GM19324 (cell line): ENCODE measurements around the gene LRRC18.

ENCODE experiments used
- ATAC-seq: cut with Tn5 transposase; IDR thresholded peaks from one replicate; pipeline ENCODE4 v1.9.1; 2021; ENCODE audit warnings: mild to moderate bottlenecking, moderate library complexity; ENCODE audit not compliant: unreplicated experiment, low FRiP score

The LRRC18 gene

GRCh38 chr10:48923748-48924147 lies 15.9 kb downstream of the LRRC18 start:
- no peak for ATAC-seq

DNA sequence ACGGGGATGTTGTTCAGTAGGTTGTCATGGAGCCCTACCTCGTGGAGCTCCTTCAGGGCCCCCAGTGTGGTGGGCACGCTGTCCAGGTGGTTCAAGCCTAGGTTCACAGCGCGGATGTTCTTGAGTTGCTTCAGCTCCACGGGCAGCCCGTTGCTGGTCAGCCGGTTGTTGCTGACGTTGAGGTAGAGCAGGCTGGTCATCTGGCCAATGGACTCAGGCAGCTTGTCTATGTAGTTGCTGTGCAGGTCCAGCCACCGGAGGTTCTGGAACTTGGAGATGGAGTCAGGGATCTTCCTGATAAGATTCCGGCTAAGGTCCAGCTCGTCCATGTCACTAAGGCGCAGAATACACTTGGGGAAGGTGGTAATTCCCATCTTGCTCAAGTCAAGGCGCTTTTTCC lies 26.0 kb downstream of the LRRC18 start:
- no peak for ATAC-seq

DNA sequence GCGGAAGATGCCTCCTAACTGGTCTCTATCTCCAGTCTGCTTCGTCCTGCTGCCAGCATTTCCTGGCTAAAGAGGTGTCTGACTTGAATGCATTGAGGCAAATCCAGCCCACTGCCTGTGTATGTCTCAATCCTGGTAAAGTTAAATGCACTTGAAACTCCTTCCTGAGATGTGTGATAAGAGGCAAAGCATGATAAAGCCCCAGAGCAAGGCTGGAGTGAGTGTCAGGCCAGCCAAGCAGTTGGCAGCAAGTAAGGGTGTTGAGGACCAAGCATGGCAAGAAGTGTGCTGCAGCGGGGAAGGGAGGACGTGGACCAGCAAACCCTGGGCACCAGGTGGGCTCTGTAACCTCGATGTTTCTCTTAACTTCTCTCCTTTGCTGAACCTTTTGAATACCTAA lies 29.1 kb downstream of the LRRC18 start:
- ATAC-seq, result no peak

DNA sequence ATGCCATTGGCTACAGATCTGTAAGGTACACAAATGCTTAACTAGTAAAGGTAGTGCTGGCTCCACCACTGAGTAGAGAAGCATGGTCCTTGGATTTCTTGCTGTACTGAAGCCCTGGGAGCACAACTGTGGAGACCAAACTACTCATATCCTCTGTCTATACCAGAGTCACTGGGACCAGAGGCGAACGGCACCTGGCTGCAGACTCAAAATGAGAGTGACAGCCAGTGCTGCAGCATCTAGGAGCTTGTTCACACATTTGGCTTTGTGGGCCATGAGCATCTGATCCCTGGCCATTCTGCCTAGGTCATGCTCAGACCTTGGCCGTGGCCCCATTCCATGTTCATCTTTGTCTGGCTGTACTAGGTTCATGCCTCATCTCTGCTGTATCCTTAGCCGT lies 31.9 kb downstream of the LRRC18 start:
- no peak for ATAC-seq

DNA sequence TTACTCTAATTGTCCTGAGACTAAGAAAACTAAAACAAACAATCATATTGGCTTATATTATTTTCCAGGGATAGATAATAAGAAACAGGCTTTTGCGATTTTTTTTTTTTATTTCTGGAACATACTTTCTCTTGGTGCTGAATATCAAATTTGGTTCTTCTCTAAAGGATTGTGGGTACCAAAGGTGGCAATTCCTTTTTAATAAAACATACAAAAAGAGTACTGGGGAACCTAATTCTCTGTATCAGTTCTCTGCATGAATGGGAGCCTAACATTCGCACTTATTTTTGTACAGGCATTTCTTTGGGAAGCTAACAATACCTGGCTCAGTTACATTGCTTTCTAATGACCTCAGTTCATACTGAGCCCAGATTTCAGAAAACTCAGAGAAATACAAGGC lies 32.8 kb downstream of the LRRC18 start:
- no peak for ATAC-seq

DNA sequence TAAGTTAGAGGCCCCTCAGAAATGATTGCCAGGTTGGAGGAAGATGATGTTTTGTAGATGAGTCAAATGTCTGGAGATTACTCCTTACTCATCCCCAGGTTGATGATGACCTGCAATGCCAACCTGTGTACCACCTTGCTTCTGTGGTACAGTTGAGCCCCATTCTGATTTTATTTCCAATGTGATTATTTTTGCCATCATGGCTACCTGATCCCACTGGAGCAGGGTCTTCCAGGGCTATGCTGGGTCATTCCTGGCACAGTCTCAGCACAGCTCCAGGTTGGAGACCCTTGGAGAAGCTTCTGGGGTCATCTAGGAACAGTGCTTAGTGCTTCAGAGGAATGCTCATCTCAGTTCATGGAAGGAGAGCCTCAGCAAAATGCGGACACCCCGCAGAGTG lies 34.3 kb downstream of the LRRC18 start:
- no peak for ATAC-seq

DNA sequence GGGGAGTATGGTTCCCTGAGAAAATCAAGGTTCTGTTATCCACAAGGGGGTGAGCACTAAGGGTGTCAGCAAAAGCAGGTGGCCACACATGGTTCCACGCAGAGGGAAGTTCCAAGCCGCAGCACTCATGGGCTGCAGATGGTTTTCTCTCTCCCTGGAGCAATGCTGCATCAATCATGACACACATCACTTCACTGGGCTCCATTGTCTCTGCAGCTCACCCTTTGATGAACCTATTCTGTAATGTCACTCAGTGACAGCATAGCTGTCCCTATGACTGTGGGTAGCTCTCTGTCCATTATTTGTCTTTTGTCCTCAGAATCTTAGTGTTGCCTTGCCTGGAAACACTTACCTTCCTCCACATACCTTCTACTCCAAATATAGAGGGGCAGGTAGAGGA lies 34.8 kb downstream of the LRRC18 start:
- no peak for ATAC-seq

GRCh38 chr10:48903151-48903550 lies 36.5 kb downstream of the LRRC18 start:
- no peak for ATAC-seq

DNA sequence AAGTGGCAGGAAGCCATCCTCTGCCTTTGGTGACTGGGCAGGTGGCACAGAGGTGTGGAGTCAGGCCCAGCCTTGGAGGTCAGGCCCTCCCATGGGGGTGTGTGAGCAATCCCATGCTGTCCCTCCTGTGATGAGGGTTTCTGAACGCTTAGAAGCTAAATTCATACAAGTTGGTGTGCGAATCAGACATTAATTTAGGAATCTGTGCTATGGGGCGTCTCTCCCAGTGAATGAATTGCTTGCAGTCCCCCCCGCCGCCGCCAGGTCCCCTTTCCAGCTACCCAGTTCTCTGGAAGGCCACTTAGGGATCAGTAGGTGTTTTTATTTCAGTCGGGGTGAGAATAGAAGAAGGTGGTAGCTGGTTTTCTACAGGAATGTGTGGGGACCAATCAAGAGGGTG lies 37.5 kb downstream of the LRRC18 start:
- ATAC-seq, result no peak

- no peak for ATAC-seq
Measured at GRCh38 chr10:48901319-48901718, 38.3 kb downstream of the LRRC18 start.

- no peak for ATAC-seq
Measured at GRCh38 chr10:48900371-48900801, 39.3 kb downstream of the LRRC18 start.

DNA sequence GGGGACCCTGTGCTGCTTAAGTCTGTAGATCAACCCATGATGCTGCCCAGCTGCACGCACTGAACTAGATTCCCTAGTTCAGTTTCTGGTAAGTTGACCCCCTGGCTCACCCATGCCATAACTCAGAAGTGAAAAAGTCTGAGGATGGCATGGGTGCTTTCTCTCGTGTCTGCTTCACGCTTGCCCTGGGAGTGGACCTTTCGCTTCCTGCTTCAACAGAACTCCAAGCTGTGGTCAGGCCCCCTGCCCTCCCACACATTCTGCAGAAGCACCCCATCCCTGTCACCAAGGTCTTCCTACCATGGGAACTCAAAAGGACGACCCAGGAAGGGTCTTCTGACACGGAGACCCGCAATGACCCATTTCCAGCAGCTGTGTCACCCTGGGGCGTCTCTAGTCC lies 39.9 kb downstream of the LRRC18 start:
- ATAC-seq, result no peak

DNA sequence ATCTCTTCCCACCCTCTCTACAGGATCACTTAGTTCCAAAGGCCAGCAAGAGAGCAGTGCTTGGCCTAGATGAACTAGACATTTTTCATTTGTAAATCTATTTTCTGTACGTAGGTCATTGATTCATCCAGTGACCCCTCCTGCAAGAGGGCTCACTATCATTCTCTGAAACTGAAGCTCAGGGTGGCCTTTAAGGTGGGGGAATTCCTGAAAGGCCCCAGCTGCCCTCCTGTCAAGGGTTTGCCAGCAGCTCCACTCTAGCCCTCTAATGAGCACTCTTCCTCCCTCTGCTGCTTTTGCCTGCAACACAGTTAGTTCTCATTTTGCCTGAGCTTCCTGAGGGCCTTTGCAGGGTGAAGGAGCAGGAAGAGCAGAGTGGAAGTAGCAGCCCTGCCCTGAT lies 41.2 kb downstream of the LRRC18 start:
- ATAC-seq, result no peak

- ATAC-seq, result no peak
Measured at GRCh38 chr10:48897441-48897790, 42.2 kb downstream of the LRRC18 start.

- no peak for ATAC-seq
Measured at GRCh38 chr10:48896756-48897440, 42.7 kb downstream of the LRRC18 start.

- no peak for ATAC-seq
Measured at GRCh38 chr10:48895803-48896195, 43.8 kb downstream of the LRRC18 start.

DNA sequence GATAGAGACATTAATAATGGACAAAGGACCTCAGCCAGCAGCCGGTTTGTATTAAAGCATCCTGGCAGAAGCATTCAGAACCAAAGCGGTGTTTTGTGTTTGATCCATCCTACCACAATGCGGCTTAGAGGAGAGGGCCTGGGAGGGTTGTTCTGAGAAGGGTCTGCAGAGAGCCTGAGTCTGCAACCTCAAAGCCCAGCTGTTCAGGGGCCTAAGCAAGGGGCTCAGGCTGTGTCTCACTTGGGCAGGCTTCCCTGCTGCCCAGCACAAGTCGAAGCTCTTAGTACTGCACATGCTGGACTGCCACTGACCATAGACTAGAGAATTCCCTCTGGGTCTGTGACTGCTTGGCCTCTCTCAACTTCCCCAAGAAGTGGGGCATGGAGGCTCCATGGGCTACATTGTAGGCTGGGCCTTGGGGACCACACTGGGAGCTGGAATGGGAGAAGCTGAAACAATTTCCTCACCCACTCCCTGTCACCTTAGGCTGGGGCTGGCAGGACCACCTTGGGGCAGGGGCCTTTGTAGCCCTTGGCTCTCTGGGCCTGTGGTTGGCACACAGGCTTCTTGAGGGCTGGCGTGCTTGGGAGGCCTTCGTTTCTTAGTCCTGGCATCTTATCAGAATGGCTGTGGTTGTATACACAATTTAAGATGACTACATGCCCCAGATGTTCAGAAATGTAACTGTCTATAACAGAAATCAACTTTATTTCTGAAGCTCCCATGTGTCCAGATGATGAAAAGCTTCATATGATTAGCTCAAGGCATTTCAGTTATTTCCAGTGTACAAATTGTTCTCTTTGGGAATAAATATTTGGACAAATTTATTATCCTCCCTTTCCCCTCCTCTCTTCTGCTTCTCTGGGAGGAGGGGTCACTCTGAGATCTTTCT lies 44.5 kb downstream of the LRRC18 start:
- no peak for ATAC-seq

GRCh38 chr10:48890888-48891850 lies 48.5 kb downstream of the LRRC18 start:
- ATAC-seq, result no peak

DNA sequence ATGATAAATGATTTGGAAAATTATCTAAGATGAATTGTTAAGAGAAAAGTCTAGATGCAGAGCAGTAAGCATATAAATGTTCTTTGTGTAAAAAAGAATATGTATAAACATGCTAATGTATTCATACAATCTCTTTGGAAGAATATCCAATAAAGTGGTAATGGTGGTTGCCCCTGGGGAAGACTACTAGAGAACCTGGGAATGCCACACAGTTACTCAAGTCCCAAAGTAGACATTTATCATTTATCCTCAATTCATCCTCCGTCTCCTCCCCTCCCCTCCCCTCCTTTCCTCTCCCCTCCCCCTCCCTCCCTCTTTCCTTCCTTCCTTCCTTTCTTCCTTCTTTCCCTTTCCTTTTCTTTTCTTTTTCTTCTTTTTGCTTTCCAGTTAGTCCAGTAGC lies 51.7 kb downstream of the LRRC18 start:
- no peak for ATAC-seq

GRCh38 chr10:48885376-48885775 lies 54.3 kb downstream of the LRRC18 start:
- ATAC-seq, result no peak
